Right lobe of liver (tissue), 6 donors: ENCODE measurements around the gene TMEM143. TPM values are rescaled to one million over a fixed set of nuclear protein-coding genes. Genes with fewer than 3 reads are reported as not detected.
A peak's percentile ranks its signal among the peaks of the same experiment; 100 is the strongest.

Experiments used
- ATAC-seq, 4 donors: fragments of 200-7000 bp; cut with Tn5 transposase; one replicate each; pipeline ENCODE4 v1.9.1; 2020; ENCODE audit warnings: mild to moderate bottlenecking in 4 of 4, moderate library complexity in 4 of 4
- DNase-seq, 3 donors: peaks; one replicate each; pipeline ENCODE4 v3.0.0-alpha.2; 2020
- H3K27ac ChIP-seq, 3 donors: fragments of 200-600 bp; one replicate each; pipeline ENCODE4 v1.8.0; 2022
- H3K27me3 ChIP-seq, 2 donors: fragments of 200-600 bp; one replicate each; pipeline ENCODE4 v1.8.0; 2022
- H3K36me3 ChIP-seq, 4 donors: fragments of 200-600 bp; sonication (generic) in 1 of 4; one replicate each; pipeline versions ENCODE4 v1.5.1 to v1.8.0; 2017 to 2022; ENCODE audit warnings: control low read depth in 1 of 4
- H3K4me1 ChIP-seq, 4 donors: fragments of 200-600 bp; sonication (generic) in 1 of 4; one replicate each; pipeline versions ENCODE4 v1.5.1 to v1.8.0; 2017 to 2022; ENCODE audit warnings: control low read depth in 1 of 4
- H3K4me3 ChIP-seq, 3 donors: fragments of 200-600 bp; one replicate each; pipeline ENCODE4 v1.8.0; 2022
- H3K9me3 ChIP-seq, 4 donors: fragments of 200-600 bp; sonication (generic) in 1 of 4; one replicate each; pipeline versions ENCODE4 v1.5.1 to v1.8.0; 2017 to 2022; ENCODE audit warnings: control low read depth in 1 of 4
- POLR2A ChIP-seq: fragments of 450-650 bp; IDR thresholded peaks from one replicate; pipeline ENCODE4 v1.6.1; 2017; ENCODE audit warnings: antibody characterized with exemption, mild to moderate bottlenecking
- WGBS: methylation state at CpG from one replicate; pipeline ENCODE4 v1.1.6; 2018; ENCODE audit warnings: low coverage, low lambda C conversion rate; ENCODE audit not compliant: insufficient coverage; ENCODE audit errors: missing lambda C conversion rate; 5-methylcytosine and 5-hydroxymethylcytosine counted together
- intact Hi-C, 2 donors: fragments of 100-400 bp; cut with DNase I; formaldehyde crosslinking; loops; one replicate each; pipeline versions ENCODE4 v1.11.2 to v1.14.1; 2022
- total RNA-seq, 6 experiments: library from RNA; depleted of rRNA in 2 of 6; stranded (reverse); fragments of >200 nt in 2 of 6; fragmentation: NEBNext Ultra II Directional in 3 of 6; extraction: Animal tissue kit (Norgen Biotek cat#: 25700) in 3 of 6; gene quantifications; one replicate each; pipeline versions ENCODE4 v1.1.0 to v1.2.4, GENCODE V29; 2016 to 2023
- TF ChIP-seq, protein P1 (sequence below), 4 donors: fragments of 200-600 bp in 3 of 4; fragments of 450-650 bp in 1 of 4; IDR thresholded peaks; one replicate each; pipeline versions ENCODE4 v1.5.1 to v1.8.0; 2016 to 2022; ENCODE audit warnings: antibody characterized with exemption in 4 of 4, mild to moderate bottlenecking in 2 of 4
- donor health status: DM: no; HTN: yes; CAD: no.
- donor health status: DM: no; HTN: no; CAD: no.
- donor health status: DM: no; HTN: no; CAD: no.
- donor health status: DM: no; HTN: yes; CAD: no.
- donor health status: DM: no; HTN: yes; CAD: no.

TMEM143 gene
- total RNA-seq, 6 experiments from 2014 or later: 6.5 to 15.1 (median 9.8) TPM

DNA sequence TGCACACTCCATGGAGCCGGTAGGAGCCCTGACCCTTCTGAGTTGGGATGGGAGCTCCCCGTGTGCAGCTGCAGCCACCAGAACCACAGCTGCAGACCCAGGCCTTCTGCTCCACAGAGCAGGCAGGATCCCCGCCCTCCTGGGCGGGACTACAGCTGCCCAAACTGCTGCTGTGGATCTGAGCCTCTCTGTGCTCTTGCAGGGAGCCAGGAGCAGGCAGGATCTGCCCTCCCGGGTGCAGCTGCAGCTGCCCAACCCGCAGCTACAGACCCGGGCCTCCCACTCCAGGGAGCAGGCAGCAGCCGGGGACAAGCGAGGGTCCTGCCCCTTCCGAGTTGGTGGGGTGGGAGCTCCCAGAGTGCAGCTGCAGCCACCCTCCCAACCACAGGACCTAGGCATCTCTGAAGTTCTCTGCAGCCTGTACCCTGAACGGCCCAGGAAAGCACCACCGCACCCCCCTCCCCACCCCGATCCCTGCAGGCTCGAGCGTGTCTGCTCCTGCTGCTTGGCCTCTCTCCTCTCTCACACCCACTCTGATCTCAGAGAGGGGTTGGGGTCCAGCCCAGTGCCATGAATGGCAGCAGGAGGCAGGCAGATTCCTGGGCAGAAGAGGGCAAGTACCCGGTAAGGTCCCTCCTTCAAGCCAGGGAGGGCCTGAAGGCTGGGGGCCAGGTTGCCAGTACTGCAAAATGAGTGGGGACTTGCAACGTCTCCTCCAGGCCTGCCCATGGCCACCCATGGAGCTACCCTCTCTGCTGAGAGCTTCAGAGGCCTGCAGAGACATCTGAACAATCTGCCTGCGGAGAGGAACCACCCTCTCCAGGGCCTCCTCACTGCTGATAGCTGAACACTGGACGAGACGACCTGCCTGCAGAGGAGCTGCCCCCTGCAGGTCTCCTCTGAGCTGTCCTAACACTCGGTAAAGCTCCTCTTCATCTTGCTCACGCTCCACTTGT is 54.8 kb downstream of the TMEM143 start:
- 36% methylated on average over 2 of the region's 22 CpGs for WGBS
- no peak for TF ChIP-seq POLR2A
- ATAC-seq: peak in 1 of 4 donors; percentile 6
- peak in 1 of 3 donors; percentile 28 for DNase-seq
- no peak overlapping the region for H3K27ac ChIP-seq
- no peaks in the 10 kb centered on the region for H3K36me3 ChIP-seq
- H3K27me3 ChIP-seq: no peaks in the 10 kb centered on the region
- no peaks in the 10 kb centered on the region for H3K9me3 ChIP-seq
- H3K4me3 ChIP-seq: no peak overlapping the region
- intact Hi-C loops: no loop called here
- no peaks in the 10 kb centered on the region for H3K4me1 ChIP-seq

DNA sequence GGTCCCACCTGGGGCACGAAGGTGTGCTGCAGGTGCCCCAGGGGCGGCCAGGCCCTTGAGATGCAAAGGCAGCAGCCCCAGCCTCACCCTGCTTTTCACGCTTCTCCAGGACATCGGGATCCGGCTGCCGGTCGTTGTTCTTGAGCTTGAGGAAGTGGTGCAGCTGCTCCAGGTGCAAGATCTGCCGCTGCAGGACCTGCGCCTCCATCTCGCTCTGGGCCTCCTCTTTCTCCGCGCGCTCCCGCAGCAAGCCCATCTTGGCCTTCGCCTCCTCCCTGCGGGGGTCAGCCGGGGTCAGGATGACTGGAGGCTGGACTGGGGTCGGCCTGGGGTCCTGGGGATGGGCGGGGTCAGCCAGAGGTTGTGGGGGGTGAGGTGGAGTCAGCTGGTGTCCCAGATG is 59.9 kb downstream of the TMEM143 start:
- intact Hi-C loops: no loop called here
- DNase-seq (peak in 1 of 3 donors; percentile 45), ATAC-seq (peak in 1 of 4 donors; percentile 19)
- no peaks in the 10 kb centered on the region for H3K27me3 ChIP-seq
- H3K4me1 ChIP-seq: no peaks in the 10 kb centered on the region
- H3K4me3 ChIP-seq: no peak overlapping the region
- H3K9me3 ChIP-seq: no peaks in the 10 kb centered on the region
- 74% methylated on average over 10 of the region's 19 CpGs for WGBS
- H3K36me3 ChIP-seq: no peaks in the 10 kb centered on the region
- no peak for TF ChIP-seq POLR2A
- TF ChIP-seq, protein P1, sequence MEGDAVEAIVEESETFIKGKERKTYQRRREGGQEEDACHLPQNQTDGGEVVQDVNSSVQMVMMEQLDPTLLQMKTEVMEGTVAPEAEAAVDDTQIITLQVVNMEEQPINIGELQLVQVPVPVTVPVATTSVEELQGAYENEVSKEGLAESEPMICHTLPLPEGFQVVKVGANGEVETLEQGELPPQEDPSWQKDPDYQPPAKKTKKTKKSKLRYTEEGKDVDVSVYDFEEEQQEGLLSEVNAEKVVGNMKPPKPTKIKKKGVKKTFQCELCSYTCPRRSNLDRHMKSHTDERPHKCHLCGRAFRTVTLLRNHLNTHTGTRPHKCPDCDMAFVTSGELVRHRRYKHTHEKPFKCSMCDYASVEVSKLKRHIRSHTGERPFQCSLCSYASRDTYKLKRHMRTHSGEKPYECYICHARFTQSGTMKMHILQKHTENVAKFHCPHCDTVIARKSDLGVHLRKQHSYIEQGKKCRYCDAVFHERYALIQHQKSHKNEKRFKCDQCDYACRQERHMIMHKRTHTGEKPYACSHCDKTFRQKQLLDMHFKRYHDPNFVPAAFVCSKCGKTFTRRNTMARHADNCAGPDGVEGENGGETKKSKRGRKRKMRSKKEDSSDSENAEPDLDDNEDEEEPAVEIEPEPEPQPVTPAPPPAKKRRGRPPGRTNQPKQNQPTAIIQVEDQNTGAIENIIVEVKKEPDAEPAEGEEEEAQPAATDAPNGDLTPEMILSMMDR (IDR thresholded peaks at IDR 0.05): no peak
- no peak overlapping the region for H3K27ac ChIP-seq

DNA sequence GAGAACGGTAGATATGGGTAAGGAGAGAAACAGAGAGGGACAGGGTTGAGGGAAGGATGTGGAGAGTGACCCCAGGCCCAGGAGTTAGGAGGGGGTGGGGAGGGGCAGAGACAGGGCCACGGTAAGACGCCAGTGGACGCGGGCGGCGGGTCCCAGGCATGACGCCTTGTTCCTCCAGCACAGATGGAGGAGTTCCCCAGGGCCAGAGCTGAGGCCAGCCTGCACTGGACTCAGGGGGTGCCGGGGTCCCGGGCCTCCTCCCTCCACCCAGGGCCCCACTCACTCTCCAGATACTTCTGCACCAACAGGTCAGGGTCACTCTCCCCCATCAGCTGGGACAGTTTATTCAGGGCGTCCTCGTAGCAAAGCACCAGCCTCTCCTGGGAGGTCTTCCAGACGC is 60.4 kb downstream of the TMEM143 start:
- ATAC-seq (peak in 1 of 4 donors; percentile 30), DNase-seq (peak in 1 of 3 donors; percentile 9)
- TF ChIP-seq, protein P1 (IDR thresholded peaks at IDR 0.05): no peak
- no peak for TF ChIP-seq POLR2A
- H3K4me1 ChIP-seq: no peaks in the 10 kb centered on the region
- no peaks in the 10 kb centered on the region for H3K36me3 ChIP-seq
- H3K27me3 ChIP-seq: no peaks in the 10 kb centered on the region
- WGBS: 60% methylated on average over 1 of the region's 13 CpGs
- H3K9me3 ChIP-seq: no peaks in the 10 kb centered on the region
- H3K4me3 ChIP-seq: no peak overlapping the region
- intact Hi-C loops: no loop called here
- H3K27ac ChIP-seq: no peak overlapping the region

DNA sequence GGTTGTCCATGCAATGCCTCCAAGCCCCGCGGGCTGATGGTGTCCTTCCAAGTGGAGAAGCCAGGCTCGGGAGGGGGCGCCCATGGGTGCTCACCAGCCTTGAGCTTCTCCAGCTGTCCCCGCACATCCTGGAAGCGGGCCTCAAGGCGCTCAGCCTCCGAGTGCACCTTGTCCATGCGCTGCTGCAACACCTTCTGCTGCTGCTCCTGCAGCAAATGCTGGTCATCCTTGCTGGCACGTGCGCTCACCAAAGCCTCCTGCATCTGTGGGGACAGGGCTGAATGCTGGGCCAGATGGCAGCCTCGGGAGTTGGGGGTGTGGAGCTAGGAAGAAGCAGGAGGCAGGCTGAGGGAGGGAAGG is 61.2 kb downstream of the TMEM143 start:
- TF ChIP-seq, protein P1 (IDR thresholded peaks at IDR 0.05): no peak
- TF ChIP-seq POLR2A: no peak
- Histone ChIP-seq H3K4me3 (no peak overlapping the region), H3K27ac (no peak overlapping the region), H3K36me3 (no peaks in the 10 kb centered on the region), H3K9me3 (no peaks in the 10 kb centered on the region), H3K4me1 (no peaks in the 10 kb centered on the region), H3K27me3 (no peaks in the 10 kb centered on the region)
- peak in 1 of 4 donors; percentile 20 for ATAC-seq
- peak in 1 of 3 donors; percentile 27 for DNase-seq
- intact Hi-C loops: no loop called here
- 38% methylated on average over 2 of the region's 12 CpGs for WGBS

DNA sequence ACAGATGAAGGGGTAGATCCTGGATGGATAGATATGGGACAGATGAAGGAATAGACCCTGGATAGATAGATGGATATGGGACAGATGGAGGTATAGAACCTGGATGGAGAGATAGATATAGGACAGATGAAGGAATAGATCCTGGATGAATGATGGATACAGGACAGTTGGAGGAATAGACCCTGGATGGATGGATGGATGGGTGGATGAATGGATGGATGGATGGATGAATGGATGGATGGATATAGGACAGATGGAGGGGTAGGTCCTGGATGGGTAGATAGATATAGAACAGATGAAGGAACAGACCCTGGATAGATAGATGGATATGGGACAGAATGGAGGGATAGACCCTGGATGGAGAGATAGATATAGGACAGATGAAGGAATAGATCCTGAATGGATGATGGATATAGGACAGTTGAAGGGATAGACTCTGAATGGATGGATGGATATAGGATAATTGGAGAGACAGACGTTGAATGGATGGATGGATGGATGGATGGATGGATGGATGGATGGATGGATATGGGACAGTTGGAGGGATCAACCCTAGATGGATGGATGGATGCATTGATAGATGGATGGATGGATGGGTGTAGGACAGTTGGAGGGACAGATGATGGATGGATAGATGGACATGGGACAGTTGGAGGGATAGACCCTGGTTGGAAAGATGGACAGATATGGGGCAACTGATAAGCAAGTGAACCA is 61.7 kb downstream of the TMEM143 start:
- H3K4me3 ChIP-seq: no peak overlapping the region
- no peak for DNase-seq
- H3K27me3 ChIP-seq: no peaks in the 10 kb centered on the region
- H3K36me3 ChIP-seq: no peaks in the 10 kb centered on the region
- WGBS: 83% methylated on average over 1 of the region's 1 CpG
- no peaks in the 10 kb centered on the region for H3K9me3 ChIP-seq
- H3K4me1 ChIP-seq: no peaks in the 10 kb centered on the region
- TF ChIP-seq, protein P1 (IDR thresholded peaks at IDR 0.05): no peak
- TF ChIP-seq POLR2A: no peak
- ATAC-seq: no peak
- no peak overlapping the region for H3K27ac ChIP-seq
- intact Hi-C loops: no loop called here
